ENCODE data around the gene DNAJC16. TPM values are rescaled to one million over a fixed set of nuclear protein-coding genes. Genes with fewer than 3 reads are reported as not detected.

Gene DNAJC16
- total and polyA plus RNA-seq, 4 donors: 3.3 to 14.2 (median 11.1) TPM

- TF ChIP-seq TAF1 (conservative IDR thresholded peaks at IDR 0.05) (no peak), FOXA2 (IDR thresholded peaks at IDR 0.05) (no peak), RXRA (IDR thresholded peaks at IDR 0.05) (no peak), RAD21 (IDR thresholded peaks at IDR 0.05) (no peak)
Observed at GRCh38 chr1:15624133-15624714, 97.6 kb downstream of the DNAJC16 start.

GRCh38 chr1:15625056-15625917 lies 98.6 kb downstream of the DNAJC16 start:
- peaks cover 7 to 67% (median 54%) of the 10 kb centered on the region in 4 donors for H3K4me1 ChIP-seq (ENCODE audit: control insufficient read depth in 4 of 4, insufficient read depth in 4 of 4, low read length in 3 of 4)
- peaks cover 7 to 22% (median 10%) of the 10 kb centered on the region in 4 donors for H3K36me3 ChIP-seq (ENCODE audit: control insufficient read depth in 4 of 4, insufficient read depth in 3 of 4, low read depth in 1 of 4, low read length in 3 of 4)
- H3K9me3 ChIP-seq (ENCODE audit: control insufficient read depth in 4 of 4, low read length in 3 of 4): no peaks in the 10 kb centered on the region
- DNase-seq (ENCODE audit: low spot score): no peak
- H3K9ac ChIP-seq (ENCODE audit: low read depth in 1 of 2, low read length in 2 of 2): peak overlapping the region in 1 of 2 donors; percentile 27
- no peaks in the 10 kb centered on the region for H3K27me3 ChIP-seq (ENCODE audit: control insufficient read depth in 4 of 4, insufficient read depth in 4 of 4, low read length in 3 of 4)
- no peak for TF ChIP-seq JUND (IDR thresholded peaks at IDR 0.05)
- peak; percentile 55 to 70 for TF ChIP-seq HNF4A (conservative IDR thresholded peaks at IDR 0.05)
- no peak for TF ChIP-seq SP1 (IDR thresholded peaks at IDR 0.05)
- no peak for TF ChIP-seq EGR1 (IDR thresholded peaks at IDR 0.05; ENCODE audit: low read depth in 2 of 2)
- no peak for TF ChIP-seq FOXA2 (IDR thresholded peaks at IDR 0.05)
- TF ChIP-seq, protein P1, sequence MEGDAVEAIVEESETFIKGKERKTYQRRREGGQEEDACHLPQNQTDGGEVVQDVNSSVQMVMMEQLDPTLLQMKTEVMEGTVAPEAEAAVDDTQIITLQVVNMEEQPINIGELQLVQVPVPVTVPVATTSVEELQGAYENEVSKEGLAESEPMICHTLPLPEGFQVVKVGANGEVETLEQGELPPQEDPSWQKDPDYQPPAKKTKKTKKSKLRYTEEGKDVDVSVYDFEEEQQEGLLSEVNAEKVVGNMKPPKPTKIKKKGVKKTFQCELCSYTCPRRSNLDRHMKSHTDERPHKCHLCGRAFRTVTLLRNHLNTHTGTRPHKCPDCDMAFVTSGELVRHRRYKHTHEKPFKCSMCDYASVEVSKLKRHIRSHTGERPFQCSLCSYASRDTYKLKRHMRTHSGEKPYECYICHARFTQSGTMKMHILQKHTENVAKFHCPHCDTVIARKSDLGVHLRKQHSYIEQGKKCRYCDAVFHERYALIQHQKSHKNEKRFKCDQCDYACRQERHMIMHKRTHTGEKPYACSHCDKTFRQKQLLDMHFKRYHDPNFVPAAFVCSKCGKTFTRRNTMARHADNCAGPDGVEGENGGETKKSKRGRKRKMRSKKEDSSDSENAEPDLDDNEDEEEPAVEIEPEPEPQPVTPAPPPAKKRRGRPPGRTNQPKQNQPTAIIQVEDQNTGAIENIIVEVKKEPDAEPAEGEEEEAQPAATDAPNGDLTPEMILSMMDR (IDR thresholded peaks at IDR 0.05; ENCODE audit: low read depth, low read length, missing input control): no peak
- no peak for TF ChIP-seq ATF3 (IDR thresholded peaks at IDR 0.05)
- TF ChIP-seq RXRA (IDR thresholded peaks at IDR 0.05): peak; percentile 6 to 12
- H3K27ac ChIP-seq (ENCODE audit: low read depth in 1 of 2, low read length in 2 of 2): no peak overlapping the region
- WGBS: 44% methylated on average over 13 of the region's 13 CpGs
- H3K4me3 ChIP-seq (ENCODE audit: low read depth in 1 of 3, low read length in 3 of 3): no peak overlapping the region

More at GRCh38 chr1:15624133-15624714, 97.6 kb downstream of the DNAJC16 start:
- Histone ChIP-seq H3K4me3 (ENCODE audit: low read depth in 1 of 3, low read length in 3 of 3) (no peak overlapping the region), H3K4me1 (ENCODE audit: control insufficient read depth in 4 of 4, insufficient read depth in 4 of 4, low read length in 3 of 4) (peaks cover 8 to 71% (median 55%) of the 10 kb centered on the region in 4 donors), H3K27ac (ENCODE audit: low read depth in 1 of 2, low read length in 2 of 2) (no peak overlapping the region), H3K27me3 (ENCODE audit: control insufficient read depth in 4 of 4, insufficient read depth in 4 of 4, low read length in 3 of 4) (no peaks in the 10 kb centered on the region), H3K36me3 (ENCODE audit: control insufficient read depth in 4 of 4, insufficient read depth in 3 of 4, low read depth in 1 of 4, low read length in 3 of 4) (peaks cover 5 to 22% (median 9%) of the 10 kb centered on the region in 4 donors), H3K9ac (ENCODE audit: low read depth in 1 of 2, low read length in 2 of 2) (no peak overlapping the region), H3K9me3 (ENCODE audit: control insufficient read depth in 4 of 4, low read length in 3 of 4) (no peaks in the 10 kb centered on the region)
- WGBS: 90% methylated on average over 3 of the region's 3 CpGs
- DNase-seq (ENCODE audit: low spot score): no peak

Small RNA genes lying within 50 kb of the gene (small RNA-seq; reads per million reads assigned to genes)
- gene CD24P1 (not detected), gene RNU7-179P (not detected), gene SCARNA21B (not detected)

Other genes starting within 250 kb of the DNAJC16 start
- gene EFHD2, start 117.0 kb upstream of the DNAJC16 start, total RNA-seq: 10 to 100 TPM; 10.6 to 23.0 TPM
- 10 to 100 TPM in 1 of 2 donors, 1 to 10 TPM in 1; 7.4 to 12.8 TPM for gene EFHD2, start 117.0 kb upstream of the DNAJC16 start, polyA plus RNA-seq
- not detected for gene CTRC, start 88.4 kb upstream of the DNAJC16 start, total RNA-seq
- not detected for gene CTRC, start 88.4 kb upstream of the DNAJC16 start, polyA plus RNA-seq
- not detected for gene CELA2A, start 70.1 kb upstream of the DNAJC16 start, total RNA-seq
- not detected for gene CELA2A, start 70.1 kb upstream of the DNAJC16 start, polyA plus RNA-seq
- gene CELA2B, start 50.7 kb upstream of the DNAJC16 start, total RNA-seq: not detected
- not detected for gene CELA2B, start 50.7 kb upstream of the DNAJC16 start, polyA plus RNA-seq
- gene CASP9, start 2.6 kb upstream of the DNAJC16 start, total RNA-seq: 1 to 10 TPM; 4.2 to 4.4 TPM
- gene CASP9, start 2.6 kb upstream of the DNAJC16 start, polyA plus RNA-seq: 1 to 10 TPM; 2.8 to 5.8 TPM
- gene AGMAT, start 58.2 kb downstream of the DNAJC16 start, total RNA-seq: 10 to 100 TPM; 33.3 to 83.6 TPM
- 10 to 100 TPM; 31.9 to 48.0 TPM for gene AGMAT, start 58.2 kb downstream of the DNAJC16 start, polyA plus RNA-seq
- 10 to 100 TPM; 70.8 to 72.5 TPM for gene DDI2, start 90.6 kb downstream of the DNAJC16 start, total RNA-seq
- gene DDI2, start 90.6 kb downstream of the DNAJC16 start, polyA plus RNA-seq: 10 to 100 TPM in 1 of 2 donors, 1 to 10 TPM in 1; 9.5 to 13.1 TPM
- 10 to 100 TPM; 18.9 to 22.6 TPM for gene PLEKHM2, start 157.5 kb downstream of the DNAJC16 start, total RNA-seq
- 10 to 100 TPM in 1 of 2 donors, 1 to 10 TPM in 1; 4.1 to 15.1 TPM for gene PLEKHM2, start 157.5 kb downstream of the DNAJC16 start, polyA plus RNA-seq
- 1 to 10 TPM in 1 of 2 donors, under 1 TPM in 1; 0.79 to 7.3 TPM for gene SLC25A34, start 209.4 kb downstream of the DNAJC16 start, total RNA-seq
- gene SLC25A34, start 209.4 kb downstream of the DNAJC16 start, polyA plus RNA-seq: 1 to 10 TPM; 1.8 to 3.1 TPM
- gene TMEM82, start 215.7 kb downstream of the DNAJC16 start, total RNA-seq: 1 to 10 TPM; 5.6 to 5.8 TPM
- gene TMEM82, start 215.7 kb downstream of the DNAJC16 start, polyA plus RNA-seq: 10 to 100 TPM; 20.9 to 26.3 TPM
- 1 to 10 TPM; 3.6 to 6.4 TPM for gene FBLIM1, start 231.9 kb downstream of the DNAJC16 start, total RNA-seq
- gene FBLIM1, start 231.9 kb downstream of the DNAJC16 start, polyA plus RNA-seq: 1 to 10 TPM; 3.6 to 3.8 TPM